ENCODE data around the gene CCL26. TPM values are rescaled to one million over a fixed set of nuclear protein-coding genes. Genes with fewer than 3 reads are reported as not detected.

The CCL26 gene
- total and polyA plus RNA-seq, 9 of the 15 experiments (the other 6 are each of a cell fraction or from before 2014, with no cell fraction given) = 2.3 to 26.8 (median 8.4) TPM

DNA sequence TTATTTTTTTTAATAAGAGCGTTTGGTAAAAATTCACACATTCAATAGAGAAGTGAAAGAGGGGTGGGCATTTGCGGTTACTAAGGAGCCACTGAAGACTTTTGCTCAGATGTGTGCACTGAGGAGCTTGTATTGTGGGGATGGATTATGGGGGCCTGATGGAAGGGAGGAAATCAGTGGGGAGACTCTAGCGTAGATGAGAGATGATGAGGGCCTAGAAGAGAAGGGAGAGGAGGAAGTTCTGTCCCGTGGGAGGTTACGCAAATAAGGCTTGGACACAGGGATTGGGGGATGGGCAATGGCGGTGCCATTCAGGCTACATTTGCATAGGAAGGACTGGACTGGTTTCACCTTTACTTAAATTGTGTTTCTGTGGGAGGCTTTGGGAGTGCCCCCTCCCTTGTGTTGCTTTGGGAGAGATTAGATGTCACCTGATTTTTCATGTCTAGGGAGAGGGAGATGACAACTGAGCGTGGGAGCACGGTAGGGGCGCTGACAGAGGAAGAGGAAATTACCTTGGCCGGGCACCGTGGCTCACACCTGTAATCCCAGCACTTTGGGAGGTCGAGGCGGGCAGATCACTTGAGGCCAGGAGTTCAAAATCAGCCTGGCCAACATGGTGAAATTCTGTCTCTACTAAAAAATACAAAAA is 31.0 kb downstream of the CCL26 start (continued):
- TF ChIP-seq FOXK1 (CRISPR knock-in tag; IDR thresholded peaks at IDR 0.05; ENCODE audit: borderline replicate concordance) (no peak), RBM25 (IDR thresholded peaks at IDR 0.05; ENCODE audit: low read depth, low read length, severe bottlenecking) (no peak), NFXL1 (CRISPR knock-in tag; IDR thresholded peaks at IDR 0.05) (no peak), FOXJ2 (tag; IDR thresholded peaks at IDR 0.05) (0 out of 2 replicates have a peak, but pooled peaks have one; percentile 63), ZEB2 (IDR thresholded peaks at IDR 0.05) (peak; percentile 94), ZNF431 (CRISPR knock-in tag; IDR thresholded peaks at IDR 0.05) (no peak), SMARCE1 (IDR thresholded peaks at IDR 0.05) (peak; percentile 77), TBL1XR1 (IDR thresholded peaks at IDR 0.05; ENCODE audit: low read length in 2 of 2) (0 out of 4 replicates have a peak, but pooled peaks of 1 of the 2 experiments have one; percentile 19), ETV1 (tag; conservative IDR thresholded peaks at IDR 0.05; ENCODE audit: low read depth) (peak; percentile 21; the same call in 1 of the 2 replicates), MAZ (CRISPR knock-in tag; conservative IDR thresholded peaks at IDR 0.05 in 1 of 2, IDR thresholded peaks at IDR 0.05 in 1 of 2) (peak; percentile 55 to 74; a peak in 3 of 4 replicates), RNF2 (IDR thresholded peaks at IDR 0.05) (peak; percentile 73; the same call in 1 of the 2 replicates), SMAD3 (CRISPR knock-in tag; conservative IDR thresholded peaks at IDR 0.05) (no peak), HCFC1 (IDR thresholded peaks at IDR 0.05; ENCODE audit: low read depth, low read length) (no peak), LEF1 (IDR thresholded peaks at IDR 0.05) (peak; percentile 88), NFATC3 (IDR thresholded peaks at IDR 0.05) (no peak), HDAC1 (IDR thresholded peaks at IDR 0.05) (peak in 1 of 2 experiments; percentile 74; a peak in 2 of 4 replicates), YBX1 (IDR thresholded peaks at IDR 0.05) (no peak), NFE2 (IDR thresholded peaks at IDR 0.05; ENCODE audit: low read depth) (peak; percentile 2; the same call in 1 of the 2 replicates), YY1 (IDR thresholded peaks at IDR 0.05; ENCODE audit: borderline replicate concordance in 1 of 3, control insufficient read depth in 1 of 3, extremely low read depth in 1 of 3, insufficient read depth in 3 of 3, insufficient read length in 1 of 3, insufficient replicate concordance in 2 of 3, low read depth in 1 of 3, low read length in 2 of 3) (peak in 2 of 3 experiments; percentile 29 to 68)
- TF ChIP-seq, protein P1, sequence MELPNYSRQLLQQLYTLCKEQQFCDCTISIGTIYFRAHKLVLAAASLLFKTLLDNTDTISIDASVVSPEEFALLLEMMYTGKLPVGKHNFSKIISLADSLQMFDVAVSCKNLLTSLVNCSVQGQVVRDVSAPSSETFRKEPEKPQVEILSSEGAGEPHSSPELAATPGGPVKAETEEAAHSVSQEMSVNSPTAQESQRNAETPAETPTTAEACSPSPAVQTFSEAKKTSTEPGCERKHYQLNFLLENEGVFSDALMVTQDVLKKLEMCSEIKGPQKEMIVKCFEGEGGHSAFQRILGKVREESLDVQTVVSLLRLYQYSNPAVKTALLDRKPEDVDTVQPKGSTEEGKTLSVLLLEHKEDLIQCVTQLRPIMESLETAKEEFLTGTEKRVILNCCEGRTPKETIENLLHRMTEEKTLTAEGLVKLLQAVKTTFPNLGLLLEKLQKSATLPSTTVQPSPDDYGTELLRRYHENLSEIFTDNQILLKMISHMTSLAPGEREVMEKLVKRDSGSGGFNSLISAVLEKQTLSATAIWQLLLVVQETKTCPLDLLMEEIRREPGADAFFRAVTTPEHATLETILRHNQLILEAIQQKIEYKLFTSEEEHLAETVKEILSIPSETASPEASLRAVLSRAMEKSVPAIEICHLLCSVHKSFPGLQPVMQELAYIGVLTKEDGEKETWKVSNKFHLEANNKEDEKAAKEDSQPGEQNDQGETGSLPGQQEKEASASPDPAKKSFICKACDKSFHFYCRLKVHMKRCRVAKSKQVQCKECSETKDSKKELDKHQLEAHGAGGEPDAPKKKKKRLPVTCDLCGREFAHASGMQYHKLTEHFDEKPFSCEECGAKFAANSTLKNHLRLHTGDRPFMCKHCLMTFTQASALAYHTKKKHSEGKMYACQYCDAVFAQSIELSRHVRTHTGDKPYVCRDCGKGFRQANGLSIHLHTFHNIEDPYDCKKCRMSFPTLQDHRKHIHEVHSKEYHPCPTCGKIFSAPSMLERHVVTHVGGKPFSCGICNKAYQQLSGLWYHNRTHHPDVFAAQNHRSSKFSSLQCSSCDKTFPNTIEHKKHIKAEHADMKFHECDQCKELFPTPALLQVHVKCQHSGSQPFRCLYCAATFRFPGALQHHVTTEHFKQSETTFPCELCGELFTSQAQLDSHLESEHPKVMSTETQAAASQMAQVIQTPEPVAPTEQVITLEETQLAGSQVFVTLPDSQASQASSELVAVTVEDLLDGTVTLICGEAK (IDR thresholded peaks at IDR 0.05) = 0 out of 2 replicates have a peak, but pooled peaks have one; percentile 33
- TF ChIP-seq, protein P1 (CRISPR knock-in tag; IDR thresholded peaks at IDR 0.05) = no peak
